Left ventricle myocardium inferior (tissue), 1 donor: ENCODE measurements around the gene NONO. TPM values are rescaled to one million over a fixed set of nuclear protein-coding genes. Genes with fewer than 3 reads are reported as not detected.
"Not testable (repeated sequence)": the region's sequence is repeated elsewhere in the genome, so short reads cannot be mapped to it uniquely, and the experiment has no call there.

Source experiments
- DNase-seq: peaks from one replicate; pipeline ENCODE4 v3.0.0-alpha.2; 2020
- H3K27ac ChIP-seq: fragments of 200-600 bp; replicated peaks from 2 replicates; pipeline ENCODE4 v1.8.0; 2021
- H3K27me3 ChIP-seq: fragments of 200-600 bp; 2 replicates; pipeline ENCODE4 v1.8.0; 2021; ENCODE audit warnings: low read depth
- H3K36me3 ChIP-seq: fragments of 200-600 bp; 2 replicates; pipeline ENCODE4 v1.8.0; 2021
- H3K4me1 ChIP-seq: fragments of 200-600 bp; 2 replicates; pipeline ENCODE4 v1.8.0; 2021
- H3K4me3 ChIP-seq: fragments of 200-600 bp; 2 replicates; pipeline ENCODE4 v1.8.0; 2021; ENCODE audit warnings: mild to moderate bottlenecking, moderate library complexity
- H3K9me3 ChIP-seq: fragments of 200-600 bp; replicated peaks from 2 replicates; pipeline ENCODE4 v1.8.0; 2021
- CTCF ChIP-seq: fragments of 200-600 bp; IDR thresholded peaks from 2 replicates; pipeline ENCODE4 v1.8.0; 2021; ENCODE audit warnings: antibody characterized with exemption, mild to moderate bottlenecking, borderline replicate concordance
- intact Hi-C: fragments of 100-400 bp; cut with micrococcal nuclease; formaldehyde crosslinking; loops from one replicate; pipeline ENCODE4 v1.11.0; 2022
- total RNA-seq: library from RNA; stranded (reverse); fragmentation: NEBNext Ultra II Directional; extraction: Animal tissue kit (Norgen Biotek cat#: 25700); gene quantifications from one replicate; pipeline ENCODE4 v1.2.1, GENCODE V29; 2021
- donor health status: DM: no; HTN: yes; CAD: no; lungs with severe emphysema.

Gene NONO
- total RNA-seq, 1 donor from 2014 or later: 99.2 TPM

GRCh38 chrX:71302461-71303213 lies 19.2 kb downstream of the NONO start:
- Histone ChIP-seq H3K4me1 (peaks cover 12% of the 10 kb centered on the region), H3K36me3 (peaks cover 30% of the 10 kb centered on the region), H3K27me3 (no peaks in the 10 kb centered on the region), H3K9me3 (no peaks in the 10 kb centered on the region), H3K27ac (peak overlapping the region; percentile 83), H3K4me3 (peak overlapping the region; percentile 62)
- DNase-seq: no peak
- TF ChIP-seq CTCF: no peak
- intact Hi-C loops: no loop called here

- no peak overlapping the region for H3K27ac ChIP-seq
- no peaks in the 10 kb centered on the region for H3K27me3 ChIP-seq
- no peaks in the 10 kb centered on the region for H3K9me3 ChIP-seq
- intact Hi-C loops: no loop called here
- peaks cover 10% of the 10 kb centered on the region for H3K36me3 ChIP-seq
- H3K4me3 ChIP-seq: no peak overlapping the region
- H3K4me1 ChIP-seq: peaks cover 9% of the 10 kb centered on the region
- no peak for TF ChIP-seq CTCF
- no peak for DNase-seq
These were observed 21.1 kb downstream of the NONO start for GRCh38 chrX:71304561-71304960.

GRCh38 chrX:71315917-71316316 lies 32.5 kb downstream of the NONO start:
- Histone ChIP-seq H3K36me3 (no peaks in the 10 kb centered on the region), H3K9me3 (no peaks in the 10 kb centered on the region), H3K4me3 (no peak overlapping the region), H3K27ac (no peak overlapping the region), H3K27me3 (no peaks in the 10 kb centered on the region), H3K4me1 (no peaks in the 10 kb centered on the region)
- intact Hi-C loops: no loop called here
- DNase-seq: no peak
- no peak for TF ChIP-seq CTCF

GRCh38 chrX:71316959-71317358 lies 33.5 kb downstream of the NONO start:
- H3K4me3 ChIP-seq, H3K9me3 ChIP-seq, DNase-seq, intact Hi-C loops, H3K36me3 ChIP-seq, H3K27me3 ChIP-seq, H3K27ac ChIP-seq, H3K4me1 ChIP-seq: not testable (repeated sequence)

- Histone ChIP-seq H3K27me3 (no peaks in the 10 kb centered on the region), H3K27ac (no peak overlapping the region), H3K9me3 (no peaks in the 10 kb centered on the region), H3K4me3 (no peak overlapping the region), H3K4me1 (no peaks in the 10 kb centered on the region), H3K36me3 (no peaks in the 10 kb centered on the region)
- no peak for TF ChIP-seq CTCF
- DNase-seq: no peak
- intact Hi-C loops: no loop called here
These were observed 36.7 kb downstream of the NONO start for GRCh38 chrX:71320126-71320525.

DNA sequence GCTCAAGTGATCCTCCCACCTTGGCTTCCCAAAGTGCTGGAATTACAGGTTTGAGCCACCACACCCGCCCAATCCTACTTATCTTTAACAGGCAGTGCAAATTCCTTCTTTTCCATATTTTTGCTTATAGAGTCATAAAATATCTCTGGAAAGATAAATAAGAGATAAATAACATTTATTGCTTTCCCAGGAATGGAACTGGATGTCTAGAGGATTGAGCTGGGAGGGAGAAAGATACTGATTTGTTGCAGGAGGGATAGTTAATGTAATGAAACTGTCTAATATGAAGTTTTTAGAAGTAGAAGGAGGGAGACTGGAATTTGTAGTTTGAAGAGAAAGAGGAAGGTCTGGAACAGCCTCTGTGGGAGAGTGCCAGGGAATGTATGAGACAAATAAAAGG lies 38.3 kb downstream of the NONO start:
- Histone ChIP-seq H3K4me1 (no peaks in the 10 kb centered on the region), H3K27ac (no peak overlapping the region), H3K9me3 (peaks cover 7% of the 10 kb centered on the region), H3K27me3 (no peaks in the 10 kb centered on the region), H3K36me3 (no peaks in the 10 kb centered on the region), H3K4me3 (no peak overlapping the region)
- no peak for DNase-seq
- intact Hi-C loops: no loop called here
- TF ChIP-seq CTCF: no peak

- intact Hi-C loops, DNase-seq, H3K4me1 ChIP-seq, H3K36me3 ChIP-seq, H3K27ac ChIP-seq, H3K4me3 ChIP-seq, H3K27me3 ChIP-seq: not testable (repeated sequence)
- H3K9me3 ChIP-seq: peaks cover 12% of the 10 kb centered on the region
These were observed 41.0 kb downstream of the NONO start for GRCh38 chrX:71324452-71324851.
